ENCODE measurements around the gene EXOSC7.

The EXOSC7 gene

DNA sequence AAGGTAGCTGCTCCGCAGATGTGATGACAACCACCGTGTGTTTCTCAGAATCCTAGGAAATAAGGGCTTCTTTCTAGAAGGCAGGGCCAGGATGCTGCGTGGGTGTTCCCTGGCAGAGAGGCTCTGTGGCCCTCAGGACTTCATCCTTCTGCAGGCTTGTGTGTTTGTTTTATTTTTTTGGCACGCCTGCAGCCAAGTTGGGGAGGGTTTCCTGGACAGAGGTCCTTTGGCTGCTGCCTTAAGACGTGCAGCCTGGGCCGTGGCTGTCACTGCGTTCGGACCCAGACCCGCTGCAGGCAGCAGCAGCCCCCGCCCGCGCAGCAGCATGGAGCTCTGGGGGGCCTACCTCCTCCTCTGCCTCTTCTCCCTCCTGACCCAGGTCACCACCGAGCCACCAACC is 50.0 kb downstream of the EXOSC7 start, which contains the start of gene CLEC3B:
TSS of gene CLEC3B (plus strand) at position 266 of the 400 bp plus-strand sequence. CDS start at position 326, 60 bp downstream.
- no peaks in the 10 kb centered on the region for H3K4me1 ChIP-seq (ENCODE audit: insufficient read depth, low read length)
- no peaks in the 10 kb centered on the region for H3K36me3 ChIP-seq (ENCODE audit: insufficient read depth, low read length)
- no peak within 1 kb of the TSS for H3K9ac ChIP-seq (ENCODE audit: low read depth, low read length)
- no peak within 1 kb of the TSS for H3K27ac ChIP-seq (ENCODE audit: low read depth, low read length)
- WGBS: 85% methylated on average over 13 of the region's 13 CpGs
- no peaks in the 10 kb centered on the region for H3K9me3 ChIP-seq (ENCODE audit: insufficient read depth, low read depth, low read length)
- no peaks in the 10 kb centered on the region for H3K27me3 ChIP-seq (ENCODE audit: insufficient read depth, low read length)
- no peak within 1 kb of the TSS for H3K4me3 ChIP-seq (ENCODE audit: low read length)

DNA sequence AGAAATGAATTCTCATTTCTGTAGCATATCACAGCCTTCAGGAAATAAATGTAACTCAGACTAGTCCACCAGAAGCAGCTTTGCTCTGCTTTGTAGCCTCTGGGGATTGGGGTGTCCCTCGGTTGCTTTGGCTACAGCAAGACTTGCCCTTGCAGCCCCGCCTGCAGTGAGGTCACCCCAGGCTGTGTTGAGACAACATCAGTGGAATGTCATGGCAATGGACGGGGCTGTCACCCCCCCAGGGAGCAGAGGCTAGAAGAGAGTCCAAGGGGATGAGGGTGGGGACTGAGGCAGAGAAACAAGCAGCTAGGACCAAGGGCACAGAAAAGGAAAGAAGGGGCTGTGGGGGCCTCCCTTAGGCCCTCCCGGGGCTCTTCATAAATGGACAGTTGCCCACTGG is 50.9 kb downstream of the EXOSC7 start:
- no peaks in the 10 kb centered on the region for H3K9me3 ChIP-seq (ENCODE audit: insufficient read depth, low read depth, low read length)
- no peaks in the 10 kb centered on the region for H3K36me3 ChIP-seq (ENCODE audit: insufficient read depth, low read length)
- no peaks in the 10 kb centered on the region for H3K27me3 ChIP-seq (ENCODE audit: insufficient read depth, low read length)
- no peak overlapping the region for H3K4me3 ChIP-seq (ENCODE audit: low read length)
- H3K4me1 ChIP-seq (ENCODE audit: insufficient read depth, low read length): no peaks in the 10 kb centered on the region
- 73% methylated on average over 4 of the region's 4 CpGs for WGBS
- H3K9ac ChIP-seq (ENCODE audit: low read depth, low read length): no peak overlapping the region
- H3K27ac ChIP-seq (ENCODE audit: low read depth, low read length): no peak overlapping the region

DNA sequence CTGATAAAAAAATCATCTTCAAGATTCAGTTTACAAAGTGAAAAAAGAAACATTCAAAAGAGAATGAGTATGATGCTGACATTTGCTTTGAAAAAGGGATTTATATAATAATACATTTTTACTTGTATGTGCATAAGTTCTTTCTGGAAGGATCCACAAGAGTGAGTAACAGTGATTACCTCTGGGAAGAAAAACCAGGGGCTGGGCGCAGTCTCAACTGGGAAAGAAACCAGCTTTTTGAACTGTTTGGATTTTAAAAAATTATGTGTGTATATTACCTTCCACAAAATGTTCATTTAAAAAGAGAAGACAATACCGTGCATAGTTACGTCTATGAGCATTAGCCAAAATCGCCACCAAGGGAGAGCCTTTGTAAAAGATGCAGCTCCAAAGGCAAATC is 51.4 kb downstream of the EXOSC7 start:
- Histone ChIP-seq H3K4me3 (ENCODE audit: low read length) (no peak overlapping the region), H3K9ac (ENCODE audit: low read depth, low read length) (no peak overlapping the region), H3K27ac (ENCODE audit: low read depth, low read length) (no peak overlapping the region), H3K36me3 (ENCODE audit: insufficient read depth, low read length) (no peaks in the 10 kb centered on the region), H3K9me3 (ENCODE audit: insufficient read depth, low read depth, low read length) (no peaks in the 10 kb centered on the region), H3K4me1 (ENCODE audit: insufficient read depth, low read length) (no peaks in the 10 kb centered on the region), H3K27me3 (ENCODE audit: insufficient read depth, low read length) (no peaks in the 10 kb centered on the region)
- 99% methylated on average over 4 of the region's 4 CpGs for WGBS

DNA sequence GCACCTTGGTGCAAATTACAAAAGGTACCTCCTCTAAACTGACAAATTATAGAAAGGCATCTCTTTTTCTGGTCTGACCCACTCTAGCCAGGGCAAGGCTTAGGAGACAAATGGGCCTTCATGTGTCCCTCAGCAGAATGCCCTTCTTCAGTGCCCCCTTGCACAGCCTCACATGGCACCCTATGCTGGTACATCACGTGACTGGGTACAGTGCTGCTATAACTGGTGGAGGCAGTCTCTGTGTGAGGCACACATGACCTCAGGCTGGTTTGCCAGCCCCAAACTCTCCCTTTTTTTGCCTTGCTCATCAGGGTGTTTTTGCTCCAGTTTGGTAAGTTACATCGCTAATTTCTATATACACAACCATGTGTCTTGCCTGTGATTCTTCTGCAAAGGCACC is 53.2 kb downstream of the EXOSC7 start:
- Histone ChIP-seq H3K9me3 (ENCODE audit: insufficient read depth, low read depth, low read length) (no peaks in the 10 kb centered on the region), H3K27ac (ENCODE audit: low read depth, low read length) (no peak overlapping the region), H3K4me1 (ENCODE audit: insufficient read depth, low read length) (no peaks in the 10 kb centered on the region), H3K4me3 (ENCODE audit: low read length) (no peak overlapping the region), H3K36me3 (ENCODE audit: insufficient read depth, low read length) (no peaks in the 10 kb centered on the region), H3K9ac (ENCODE audit: low read depth, low read length) (no peak overlapping the region), H3K27me3 (ENCODE audit: insufficient read depth, low read length) (peaks cover 15% of the 10 kb centered on the region)
- WGBS: 89% methylated on average over 2 of the region's 2 CpGs

DNA sequence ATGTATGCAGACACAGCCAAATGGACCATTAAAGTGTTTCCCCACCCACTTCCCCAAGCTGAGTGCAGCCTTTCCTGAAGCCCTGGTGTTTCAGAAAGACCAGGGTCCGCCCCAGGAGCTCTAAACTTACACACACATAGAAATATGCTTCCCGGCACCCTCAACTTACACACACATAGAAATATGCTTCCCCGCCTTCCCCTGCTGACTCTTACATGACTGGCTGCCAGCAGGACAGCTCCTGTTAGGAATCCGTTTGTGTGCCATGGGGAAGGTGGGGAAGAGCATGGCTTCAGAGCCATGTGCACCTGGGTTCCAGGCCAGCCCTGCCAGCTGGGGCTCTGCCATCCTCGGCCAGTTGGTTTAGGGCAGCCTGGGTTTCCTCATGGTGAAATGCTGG is 53.6 kb downstream of the EXOSC7 start:
- 80% methylated on average over 5 of the region's 5 CpGs for WGBS

DNA sequence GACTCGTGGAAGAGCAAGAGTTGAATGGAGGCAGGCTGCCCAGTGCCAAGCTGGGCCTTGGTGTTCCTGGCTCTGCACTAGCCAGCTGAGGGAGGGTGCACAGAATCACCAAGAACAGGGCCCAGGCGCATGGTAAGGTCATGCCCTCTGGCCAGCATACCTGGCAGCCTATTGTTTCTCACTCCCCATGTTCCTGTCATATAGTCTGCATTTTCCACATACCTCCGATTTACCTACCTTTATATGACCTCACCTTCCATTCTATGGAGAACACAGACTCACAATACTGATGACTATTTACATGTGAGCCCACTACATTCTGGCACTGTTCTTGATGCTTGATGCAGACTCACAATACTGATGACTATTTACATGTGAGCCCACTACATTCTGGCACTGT is 55.5 kb downstream of the EXOSC7 start:
- WGBS: 93% methylated on average over 3 of the region's 3 CpGs
- no peaks in the 10 kb centered on the region for H3K36me3 ChIP-seq (ENCODE audit: insufficient read depth, low read length)
- H3K4me1 ChIP-seq (ENCODE audit: insufficient read depth, low read length): no peaks in the 10 kb centered on the region
- peaks cover 38% of the 10 kb centered on the region for H3K27me3 ChIP-seq (ENCODE audit: insufficient read depth, low read length)
- H3K27ac ChIP-seq (ENCODE audit: low read depth, low read length): no peak overlapping the region
- no peaks in the 10 kb centered on the region for H3K9me3 ChIP-seq (ENCODE audit: insufficient read depth, low read depth, low read length)
- H3K4me3 ChIP-seq (ENCODE audit: low read length): no peak overlapping the region
- no peak overlapping the region for H3K9ac ChIP-seq (ENCODE audit: low read depth, low read length)

More for the DNA sequence above, 53.6 kb downstream of the EXOSC7 start:
- no peaks in the 10 kb centered on the region for H3K4me1 ChIP-seq (ENCODE audit: insufficient read depth, low read length)
- H3K27me3 ChIP-seq (ENCODE audit: insufficient read depth, low read length): peaks cover 19% of the 10 kb centered on the region
- no peak overlapping the region for H3K4me3 ChIP-seq (ENCODE audit: low read length)
- no peaks in the 10 kb centered on the region for H3K9me3 ChIP-seq (ENCODE audit: insufficient read depth, low read depth, low read length)
- H3K36me3 ChIP-seq (ENCODE audit: insufficient read depth, low read length): no peaks in the 10 kb centered on the region
- H3K27ac ChIP-seq (ENCODE audit: low read depth, low read length): no peak overlapping the region
- no peak overlapping the region for H3K9ac ChIP-seq (ENCODE audit: low read depth, low read length)

DNA sequence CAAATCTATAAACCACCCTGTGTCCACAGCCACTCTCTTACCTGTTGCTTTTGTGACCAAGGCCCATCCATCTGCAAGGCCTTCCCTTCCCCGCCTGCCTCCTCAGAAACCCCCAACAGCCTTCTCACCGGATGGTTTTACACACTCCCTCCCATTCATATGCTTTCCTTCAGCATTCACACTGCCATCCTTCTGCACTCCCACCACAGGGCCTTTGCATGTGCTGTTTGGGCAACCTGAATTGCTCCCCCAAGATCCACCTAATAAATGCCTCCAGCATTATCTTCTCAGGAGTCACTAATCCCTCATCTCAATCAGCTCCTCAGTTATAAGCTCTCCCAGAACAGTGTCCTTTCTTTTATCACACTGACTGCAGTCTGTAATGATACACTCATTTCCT is 56.1 kb downstream of the EXOSC7 start:
- WGBS: 93% methylated on average over 2 of the region's 2 CpGs
- H3K9me3 ChIP-seq (ENCODE audit: insufficient read depth, low read depth, low read length): no peaks in the 10 kb centered on the region
- H3K9ac ChIP-seq (ENCODE audit: low read depth, low read length): no peak overlapping the region
- H3K27ac ChIP-seq (ENCODE audit: low read depth, low read length): no peak overlapping the region
- no peak overlapping the region for H3K4me3 ChIP-seq (ENCODE audit: low read length)
- no peaks in the 10 kb centered on the region for H3K4me1 ChIP-seq (ENCODE audit: insufficient read depth, low read length)
- H3K27me3 ChIP-seq (ENCODE audit: insufficient read depth, low read length): peaks cover 44% of the 10 kb centered on the region
- H3K36me3 ChIP-seq (ENCODE audit: insufficient read depth, low read length): no peaks in the 10 kb centered on the region

DNA sequence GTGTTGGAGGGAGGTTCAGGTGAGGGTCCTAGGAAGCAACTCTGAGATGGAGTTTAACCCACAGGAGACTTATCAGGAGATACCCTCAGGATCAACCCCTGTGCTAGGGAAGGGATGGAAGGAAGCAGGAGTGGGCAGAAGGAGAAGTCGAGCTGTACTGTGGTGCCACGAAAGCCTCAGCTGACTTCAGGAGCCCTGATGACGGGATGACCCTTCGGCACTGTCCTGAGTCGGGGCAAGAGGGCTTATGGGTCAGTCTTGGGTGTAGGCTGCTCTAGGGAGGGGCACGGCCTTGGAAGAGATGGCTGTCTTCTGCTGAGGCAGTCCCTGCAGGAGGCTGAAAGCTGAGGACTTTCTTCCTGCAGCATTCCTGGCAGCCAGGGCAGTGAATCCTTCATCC is 57.7 kb downstream of the EXOSC7 start:
- Histone ChIP-seq H3K4me1 (ENCODE audit: insufficient read depth, low read length) (peaks cover 6% of the 10 kb centered on the region; the same call in 1 of the 2 replicates), H3K36me3 (ENCODE audit: insufficient read depth, low read length) (no peaks in the 10 kb centered on the region), H3K9ac (ENCODE audit: low read depth, low read length) (no peak overlapping the region), H3K27me3 (ENCODE audit: insufficient read depth, low read length) (peaks cover 46% of the 10 kb centered on the region), H3K4me3 (ENCODE audit: low read length) (no peak overlapping the region), H3K9me3 (ENCODE audit: insufficient read depth, low read depth, low read length) (no peaks in the 10 kb centered on the region), H3K27ac (ENCODE audit: low read depth, low read length) (no peak overlapping the region)
- WGBS: 97% methylated on average over 6 of the region's 6 CpGs

DNA sequence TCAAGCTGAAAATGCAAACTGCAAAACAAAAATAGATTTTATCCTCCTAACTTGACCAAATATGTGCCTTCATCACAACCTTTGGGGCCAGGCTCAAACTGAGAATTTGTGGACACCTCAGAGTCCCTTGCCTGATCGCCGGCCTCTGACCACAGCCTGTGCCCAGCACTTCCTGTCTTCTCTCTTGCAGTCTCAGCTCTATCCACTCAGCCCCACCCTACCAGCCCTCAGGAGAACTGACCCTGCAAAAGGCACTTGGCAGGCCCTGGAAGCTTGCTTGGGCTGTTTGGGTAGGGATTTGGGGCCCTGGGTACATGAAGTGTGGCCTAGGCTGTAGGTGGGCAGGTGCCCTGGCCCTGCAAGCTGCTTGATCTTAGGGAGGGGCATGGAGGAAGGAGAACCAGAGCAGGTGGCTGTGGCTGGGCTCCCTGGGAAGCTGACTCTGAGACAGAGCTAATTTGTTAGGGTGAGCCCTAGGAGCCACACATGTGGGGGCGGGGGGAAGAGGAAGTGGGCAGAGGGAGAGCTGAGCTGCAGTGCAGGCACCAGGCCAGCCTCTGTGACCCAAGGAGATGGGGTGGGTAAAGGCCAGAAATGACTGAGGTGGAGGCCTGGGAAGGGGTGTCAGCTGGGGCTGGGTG is 58.7 kb downstream of the EXOSC7 start:
- 90% methylated on average over 3 of the region's 3 CpGs for WGBS
- Histone ChIP-seq H3K27me3 (ENCODE audit: insufficient read depth, low read length) (peaks cover 46% of the 10 kb centered on the region), H3K36me3 (ENCODE audit: insufficient read depth, low read length) (no peaks in the 10 kb centered on the region), H3K9ac (ENCODE audit: low read depth, low read length) (no peak overlapping the region), H3K27ac (ENCODE audit: low read depth, low read length) (no peak overlapping the region), H3K4me3 (ENCODE audit: low read length) (no peak overlapping the region), H3K9me3 (ENCODE audit: insufficient read depth, low read depth, low read length) (no peaks in the 10 kb centered on the region), H3K4me1 (ENCODE audit: insufficient read depth, low read length) (peaks cover 6% of the 10 kb centered on the region; the same call in 1 of the 2 replicates)

DNA sequence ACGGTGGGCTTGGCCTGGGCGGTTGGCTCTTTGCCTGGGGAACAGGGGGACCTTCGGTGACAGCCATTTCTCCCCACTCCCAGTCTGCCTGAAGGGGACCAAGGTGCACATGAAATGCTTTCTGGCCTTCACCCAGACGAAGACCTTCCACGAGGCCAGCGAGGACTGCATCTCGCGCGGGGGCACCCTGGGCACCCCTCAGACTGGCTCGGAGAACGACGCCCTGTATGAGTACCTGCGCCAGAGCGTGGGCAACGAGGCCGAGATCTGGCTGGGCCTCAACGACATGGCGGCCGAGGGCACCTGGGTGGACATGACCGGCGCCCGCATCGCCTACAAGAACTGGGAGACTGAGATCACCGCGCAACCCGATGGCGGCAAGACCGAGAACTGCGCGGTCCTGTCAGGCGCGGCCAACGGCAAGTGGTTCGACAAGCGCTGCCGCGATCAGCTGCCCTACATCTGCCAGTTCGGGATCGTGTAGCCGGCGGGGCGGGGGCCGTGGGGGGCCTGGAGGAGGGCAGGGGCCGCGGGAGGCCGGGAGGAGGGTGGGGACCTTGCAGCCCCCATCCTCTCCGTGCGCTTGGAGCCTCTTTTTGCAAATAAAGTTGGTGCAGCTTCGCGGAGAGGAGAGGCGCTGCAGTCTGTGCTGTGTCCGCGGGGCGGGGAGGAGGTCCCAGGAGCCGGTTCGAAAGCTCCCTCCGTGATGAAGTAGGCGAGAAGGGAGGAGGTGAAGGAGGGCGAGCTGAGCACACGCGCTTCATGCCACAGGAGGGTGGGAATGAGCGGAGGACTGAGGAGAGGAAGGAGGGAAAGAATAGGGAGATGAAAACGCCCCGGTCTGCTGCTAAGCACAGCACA is 59.6 kb downstream of the EXOSC7 start:
- H3K36me3 ChIP-seq (ENCODE audit: insufficient read depth, low read length): no peaks in the 10 kb centered on the region
- peak overlapping the region; percentile 44 for H3K4me3 ChIP-seq (ENCODE audit: low read length)
- H3K27ac ChIP-seq (ENCODE audit: low read depth, low read length): no peak overlapping the region
- no peak overlapping the region for H3K9ac ChIP-seq (ENCODE audit: low read depth, low read length)
- H3K9me3 ChIP-seq (ENCODE audit: insufficient read depth, low read depth, low read length): no peaks in the 10 kb centered on the region
- 29% methylated on average over 64 of the region's 64 CpGs for WGBS
- H3K27me3 ChIP-seq (ENCODE audit: insufficient read depth, low read length): peaks cover 46% of the 10 kb centered on the region
- peaks cover 6% of the 10 kb centered on the region; the same call in 1 of the 2 replicates for H3K4me1 ChIP-seq (ENCODE audit: insufficient read depth, low read length)

DNA sequence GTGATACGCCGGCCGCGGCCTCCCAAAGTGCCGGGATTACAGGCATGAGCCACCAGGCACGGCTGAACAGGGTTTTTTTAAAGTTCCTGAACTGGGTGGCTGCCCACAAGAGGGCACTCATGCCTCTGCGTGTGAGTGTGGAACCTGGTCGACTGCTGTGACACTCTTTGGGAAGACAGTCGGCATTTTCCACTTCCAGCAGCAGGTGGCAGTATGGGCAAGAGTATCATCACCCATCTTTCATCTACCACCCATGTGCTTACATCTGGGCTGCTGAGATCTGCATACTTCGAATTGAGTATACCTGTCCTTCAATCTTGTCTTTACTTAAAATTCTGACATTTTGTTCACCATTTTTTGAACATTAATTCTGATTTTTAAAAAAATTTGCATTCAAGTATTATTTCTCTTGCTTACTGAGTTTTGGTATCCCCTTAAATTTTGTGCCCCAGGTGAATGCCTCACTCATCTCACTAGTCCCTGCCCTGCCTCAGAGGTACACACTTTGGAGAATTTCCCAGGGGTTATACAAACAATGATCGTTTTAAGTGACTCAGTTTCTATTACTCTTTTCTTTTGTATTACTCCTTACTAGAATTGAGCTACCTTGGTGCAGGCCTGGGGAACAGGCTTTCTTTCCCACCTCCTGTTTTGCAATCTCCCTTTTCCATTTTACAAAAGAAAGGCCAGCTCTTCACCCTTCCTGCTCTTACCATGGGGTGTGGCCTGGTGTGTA is 61.8 kb downstream of the EXOSC7 start:
- no peak overlapping the region for H3K4me3 ChIP-seq (ENCODE audit: low read length)
- no peak overlapping the region for H3K9ac ChIP-seq (ENCODE audit: low read depth, low read length)
- H3K36me3 ChIP-seq (ENCODE audit: insufficient read depth, low read length): no peaks in the 10 kb centered on the region
- H3K27ac ChIP-seq (ENCODE audit: low read depth, low read length): no peak overlapping the region
- 8% methylated on average over 11 of the region's 11 CpGs for WGBS
- peaks cover 45% of the 10 kb centered on the region for H3K27me3 ChIP-seq (ENCODE audit: insufficient read depth, low read length)
- peaks cover 6% of the 10 kb centered on the region; the same call in 1 of the 2 replicates for H3K4me1 ChIP-seq (ENCODE audit: insufficient read depth, low read length)
- no peaks in the 10 kb centered on the region for H3K9me3 ChIP-seq (ENCODE audit: insufficient read depth, low read depth, low read length)
